H9 (cell line): ENCODE results near the gene BICDL2. TPM values are rescaled to one million over a fixed set of nuclear protein-coding genes. Genes with fewer than 3 reads are reported as not detected.

Source experiments
- DNase-seq: peaks from one replicate; pipeline ENCODE4 v3.0.0-alpha.2; 2017
- H2AFZ ChIP-seq: one replicate; pipeline ENCODE4 v1.6.1; 2013; ENCODE audit warnings: mild to moderate bottlenecking, low read length, control low read depth, moderate library complexity
- H2AK5ac ChIP-seq: 2 replicates; pipeline ENCODE4 v1.6.1; 2013; ENCODE audit warnings: low read length, control low read depth, mixed read lengths; ENCODE audit not compliant: insufficient read length
- H2BK120ac ChIP-seq: one replicate; pipeline ENCODE4 v1.6.1; 2013; ENCODE audit warnings: low read depth, mild to moderate bottlenecking, low read length, control low read depth, inconsistent platforms; ENCODE audit not compliant: poor library complexity, severe bottlenecking
- H2BK12ac ChIP-seq: 2 replicates; pipeline ENCODE4 v1.6.1; 2013; ENCODE audit warnings: low read length, control low read depth, mixed read lengths, low read depth; ENCODE audit not compliant: insufficient read length
- H2BK15ac ChIP-seq: 2 replicates; pipeline ENCODE4 v1.6.1; 2013; ENCODE audit warnings: low read depth, low read length, control low read depth
- H2BK20ac ChIP-seq: one replicate; pipeline ENCODE4 v1.6.1; 2013; ENCODE audit warnings: low read depth, mild to moderate bottlenecking, low read length, control low read depth, inconsistent platforms; ENCODE audit not compliant: poor library complexity, severe bottlenecking
- H2BK5ac ChIP-seq: 2 replicates; pipeline ENCODE4 v1.6.1; 2013; ENCODE audit warnings: low read length, control low read depth, mixed read lengths; ENCODE audit not compliant: insufficient read length
- H3K14ac ChIP-seq: 2 replicates; pipeline ENCODE4 v1.6.1; 2013; ENCODE audit warnings: low read length, control low read depth; ENCODE audit not compliant: insufficient read depth
- H3K18ac ChIP-seq: 2 replicates; pipeline ENCODE4 v1.6.1; 2013; ENCODE audit warnings: low read depth, mild to moderate bottlenecking, mixed read lengths, low read length, control low read depth; ENCODE audit not compliant: insufficient read length
- H3K23ac ChIP-seq: 2 replicates; pipeline ENCODE4 v1.6.1; 2013; ENCODE audit warnings: low read length, control low read depth, mixed read lengths, low read depth; ENCODE audit not compliant: insufficient read length
- H3K23me2 ChIP-seq: 2 replicates; pipeline ENCODE4 v1.6.1; 2013; ENCODE audit warnings: low read depth, mild to moderate bottlenecking, mixed read lengths, low read length, control low read depth; ENCODE audit not compliant: insufficient read length, poor library complexity, severe bottlenecking
- H3K27ac ChIP-seq: 2 replicates; pipeline ENCODE4 v1.5.1; 2013; ENCODE audit warnings: low read length, control low read depth, mixed read lengths, low read depth; ENCODE audit not compliant: insufficient read length
- H3K27me3 ChIP-seq: 2 replicates; pipeline ENCODE4 v1.6.1; 2013; ENCODE audit warnings: low read length, control low read depth, inconsistent platforms; ENCODE audit not compliant: insufficient read depth
- H3K4ac ChIP-seq: 2 replicates; pipeline ENCODE4 v1.6.1; 2013; ENCODE audit warnings: low read depth, mild to moderate bottlenecking, control low read depth, inconsistent platforms, low read length, moderate library complexity
- H3K4me1 ChIP-seq: 2 replicates; pipeline ENCODE4 v1.6.1; 2013; ENCODE audit warnings: low read length, control low read depth, inconsistent platforms; ENCODE audit not compliant: insufficient read depth
- H3K4me2 ChIP-seq: 2 replicates; pipeline ENCODE4 v1.6.1; 2013; ENCODE audit warnings: low read length, control low read depth, mixed read lengths; ENCODE audit not compliant: insufficient read length, insufficient read depth
- H3K56ac ChIP-seq: 2 replicates; pipeline ENCODE4 v1.6.1; 2013; ENCODE audit warnings: low read depth, mild to moderate bottlenecking, mixed read lengths, low read length, control low read depth; ENCODE audit not compliant: insufficient read length
- H3K79me1 ChIP-seq: 2 replicates; pipeline ENCODE4 v1.6.1; 2013; ENCODE audit warnings: low read depth, mild to moderate bottlenecking, moderate library complexity, low read length, control low read depth, inconsistent platforms; ENCODE audit not compliant: insufficient read depth, poor library complexity, severe bottlenecking
- H3K79me2 ChIP-seq: 2 replicates; pipeline ENCODE4 v1.6.1; 2013; ENCODE audit warnings: low read length, control low read depth, inconsistent platforms; ENCODE audit not compliant: insufficient read depth
- H3K9ac ChIP-seq: 2 replicates; pipeline ENCODE4 v1.6.1; 2013; ENCODE audit warnings: low read length, control low read depth, mixed read lengths; ENCODE audit not compliant: insufficient read length; ENCODE audit errors: extremely low read depth
- H3K9me3 ChIP-seq: one replicate; pipeline ENCODE4 v1.6.1; 2013; ENCODE audit warnings: low read depth, low read length, inconsistent platforms; ENCODE audit not compliant: control insufficient read depth
- H3T11ph ChIP-seq: one replicate; pipeline ENCODE4 v1.6.1; 2013; ENCODE audit warnings: mild to moderate bottlenecking, low read length, control low read depth, inconsistent platforms
- H4K20me1 ChIP-seq: one replicate; pipeline ENCODE4 v1.6.1; 2013; ENCODE audit not compliant: control insufficient read depth, insufficient read length, insufficient read depth
- H4K5ac ChIP-seq: 2 replicates; pipeline ENCODE4 v1.6.1; 2013; ENCODE audit warnings: low read depth, mild to moderate bottlenecking, mixed read lengths, low read length, control low read depth; ENCODE audit not compliant: insufficient read length
- H4K8ac ChIP-seq: replicated peaks from 2 replicates; pipeline ENCODE4 v1.6.1; 2013; ENCODE audit warnings: low read length, control low read depth, mixed read lengths, low read depth; ENCODE audit not compliant: insufficient read length
- H4K91ac ChIP-seq: 2 replicates; pipeline ENCODE4 v1.6.1; 2013; ENCODE audit warnings: low read depth, mild to moderate bottlenecking, moderate library complexity, mixed read lengths, low read length, control low read depth; ENCODE audit not compliant: insufficient read length
- H3K27ac Mint-ChIP-seq, 3 experiments: 2 replicates in 2 of 3; 3 replicates in 1 of 3; pipeline ENCODE4 v1.8.0; 2020 to 2021; ENCODE audit warnings: mixed read lengths in 3 of 3, mild to moderate bottlenecking in 1 of 3, moderate library complexity in 1 of 3
- H3K27me3 Mint-ChIP-seq: 2 replicates; pipeline ENCODE4 v1.8.0; 2021; ENCODE audit warnings: low read depth, mild to moderate bottlenecking, moderate library complexity, mixed read lengths
- H3K36me3 Mint-ChIP-seq, 3 experiments: 2 replicates in 2 of 3; 3 replicates in 1 of 3; pipeline ENCODE4 v1.8.0; 2020 to 2021; ENCODE audit warnings: low read depth in 3 of 3, mixed read lengths in 3 of 3; ENCODE audit not compliant: insufficient read depth in 1 of 3
- H3K4me1 Mint-ChIP-seq, 2 experiments: 2 replicates each; pipeline ENCODE4 v1.8.0; 2020; ENCODE audit warnings: mixed read lengths in 2 of 2
- H3K4me3 Mint-ChIP-seq, 2 experiments: 2 replicates in 1 of 2; 3 replicates in 1 of 2; pipeline ENCODE4 v1.8.0; 2020 to 2021; ENCODE audit warnings: mild to moderate bottlenecking in 2 of 2, mixed read lengths in 2 of 2, moderate library complexity in 1 of 2
- H3K9me3 Mint-ChIP-seq, 2 experiments: 2 replicates in 1 of 2; 3 replicates in 1 of 2; pipeline ENCODE4 v1.8.0; 2020; ENCODE audit warnings: mild to moderate bottlenecking in 2 of 2, mixed read lengths in 2 of 2, moderate library complexity in 1 of 2
- WGBS: extraction: QIAGEN DNeasy Blood & Tissue Kit; methylation state at CpG from one replicate; pipeline ENCODE4 v1.1.7; 2013; ENCODE audit warnings: missing lambda C conversion rate, low lambda C conversion rate, mixed read lengths; ENCODE audit not compliant: insufficient read length; ENCODE audit errors: extremely low coverage; 5-methylcytosine and 5-hydroxymethylcytosine counted together
- total RNA-seq: library from RNA; stranded (reverse); gene quantifications from 2 replicates; pipeline ENCODE4 v1.2.1, GENCODE V29; 2021
- TF ChIP-seq, protein P1 (sequence below): fragments of 200-600 bp; sonication (generic); conservative IDR thresholded peaks from 3 replicates; pipeline ENCODE4 v1.8.0; 2021; ENCODE audit warnings: antibody characterized with exemption, mild to moderate bottlenecking

The BICDL2 gene
- total RNA-seq, 1 experiment from 2014 or later, result 13.5 TPM

DNA sequence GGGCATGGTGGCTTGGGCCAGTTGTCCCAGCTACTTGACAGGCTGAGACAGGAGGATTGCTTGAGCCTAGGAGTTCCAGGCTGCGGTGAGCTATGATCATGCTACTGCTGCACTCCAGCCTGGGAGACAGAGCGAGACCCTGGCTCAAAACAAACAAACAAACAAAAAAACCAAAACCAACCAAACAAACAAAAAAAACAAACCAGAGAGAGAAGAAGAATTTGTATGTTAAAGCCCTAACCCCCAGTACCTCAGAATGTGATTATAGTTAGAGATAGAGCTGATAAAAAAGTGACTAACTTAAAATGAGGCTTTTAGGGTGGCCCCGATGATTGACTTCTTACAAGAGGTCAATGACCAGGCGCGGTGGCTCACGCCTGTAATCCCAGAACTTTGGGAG lies 8.0 kb upstream of the BICDL2 start:
- Histone ChIP-seq H2AK5ac (no peak overlapping the region), H3K14ac (no peak overlapping the region), H3K79me2 (no peaks in the 10 kb centered on the region), H2AFZ (no peak overlapping the region), H4K8ac (no peak overlapping the region), H4K5ac (no peak overlapping the region), H3K27me3 (no peaks in the 10 kb centered on the region), H3T11ph (no peak overlapping the region), H3K27ac (no peak overlapping the region), H2BK5ac (no peak overlapping the region), H3K4me2 (no peak overlapping the region), H2BK15ac (no peak overlapping the region), H2BK12ac (no peak overlapping the region), H3K18ac (no peak overlapping the region), H2BK120ac (no peak overlapping the region), H2BK20ac (no peak overlapping the region), H3K4ac (no peak overlapping the region), H3K23me2 (peaks cover 20% of the 10 kb centered on the region), H3K9me3 (no peaks in the 10 kb centered on the region), H4K91ac (no peak overlapping the region), H3K9ac (no peak overlapping the region), H3K56ac (no peak overlapping the region), H3K79me1 (no peaks in the 10 kb centered on the region), H4K20me1 (no peaks in the 10 kb centered on the region), H3K23ac (no peak overlapping the region), H3K4me1 (no peaks in the 10 kb centered on the region)
- WGBS, result no CpG with 5 or more reads among the region's 6 CpGs
- H3K4me1 Mint-ChIP-seq, result peaks cover 2 to 11% of the 10 kb centered on the region in 2 experiments; a peak in 3 of 4 replicates
- no peak for DNase-seq
- TF ChIP-seq, protein P1, sequence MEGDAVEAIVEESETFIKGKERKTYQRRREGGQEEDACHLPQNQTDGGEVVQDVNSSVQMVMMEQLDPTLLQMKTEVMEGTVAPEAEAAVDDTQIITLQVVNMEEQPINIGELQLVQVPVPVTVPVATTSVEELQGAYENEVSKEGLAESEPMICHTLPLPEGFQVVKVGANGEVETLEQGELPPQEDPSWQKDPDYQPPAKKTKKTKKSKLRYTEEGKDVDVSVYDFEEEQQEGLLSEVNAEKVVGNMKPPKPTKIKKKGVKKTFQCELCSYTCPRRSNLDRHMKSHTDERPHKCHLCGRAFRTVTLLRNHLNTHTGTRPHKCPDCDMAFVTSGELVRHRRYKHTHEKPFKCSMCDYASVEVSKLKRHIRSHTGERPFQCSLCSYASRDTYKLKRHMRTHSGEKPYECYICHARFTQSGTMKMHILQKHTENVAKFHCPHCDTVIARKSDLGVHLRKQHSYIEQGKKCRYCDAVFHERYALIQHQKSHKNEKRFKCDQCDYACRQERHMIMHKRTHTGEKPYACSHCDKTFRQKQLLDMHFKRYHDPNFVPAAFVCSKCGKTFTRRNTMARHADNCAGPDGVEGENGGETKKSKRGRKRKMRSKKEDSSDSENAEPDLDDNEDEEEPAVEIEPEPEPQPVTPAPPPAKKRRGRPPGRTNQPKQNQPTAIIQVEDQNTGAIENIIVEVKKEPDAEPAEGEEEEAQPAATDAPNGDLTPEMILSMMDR, result no peak
- H3K9me3 Mint-ChIP-seq, result peaks cover 0 to 3% of the 10 kb centered on the region in 2 experiments; a peak in 2 of 5 replicates
- H3K27me3 Mint-ChIP-seq, result peaks cover 57% of the 10 kb centered on the region
- H3K4me3 Mint-ChIP-seq, result peak overlapping the region; percentile 79 to 91
- peaks cover 5 to 16% (median 10%) of the 10 kb centered on the region in 3 experiments; a peak in 5 of 7 replicates for H3K36me3 Mint-ChIP-seq
- 0 out of 7 replicates have a peak overlapping the region, but pooled peaks of 1 of the 3 experiments have one; percentile 40 for H3K27ac Mint-ChIP-seq
